Stimulated activated naive CD4-positive, alpha-beta T cell (primary cell): ENCODE data around the gene SH3BP5L.
"Not testable (repeated sequence)": the region's sequence is repeated elsewhere in the genome, so short reads cannot be mapped to it uniquely, and the experiment has no call there.

ENCODE experiments used
- DNase-seq, 6 experiments: peaks; one replicate each; lab custom pipeline; 2025; lab: John Stamatoyannopoulos, UW

The SH3BP5L gene

DNA sequence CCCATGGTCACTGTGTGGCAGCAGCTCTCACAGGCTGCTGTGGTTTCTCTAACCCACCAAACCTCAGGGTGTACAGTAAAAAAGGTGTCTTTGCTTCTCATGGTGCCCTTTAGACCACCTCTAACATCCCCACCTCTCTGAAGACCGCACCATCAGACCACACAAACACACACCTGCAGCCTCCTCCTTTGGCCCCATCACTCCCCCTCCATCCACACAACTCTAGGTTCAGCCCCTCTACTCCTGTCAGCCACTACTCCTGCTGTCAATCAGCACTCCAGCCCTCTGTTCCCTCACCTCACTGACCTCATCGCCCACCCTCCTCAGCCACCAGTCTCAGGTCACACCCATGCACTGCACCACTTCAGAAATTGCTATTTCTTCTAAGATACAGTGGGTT lies 25.7 kb upstream of the SH3BP5L start:
- DNase-seq, result no peak

DNA sequence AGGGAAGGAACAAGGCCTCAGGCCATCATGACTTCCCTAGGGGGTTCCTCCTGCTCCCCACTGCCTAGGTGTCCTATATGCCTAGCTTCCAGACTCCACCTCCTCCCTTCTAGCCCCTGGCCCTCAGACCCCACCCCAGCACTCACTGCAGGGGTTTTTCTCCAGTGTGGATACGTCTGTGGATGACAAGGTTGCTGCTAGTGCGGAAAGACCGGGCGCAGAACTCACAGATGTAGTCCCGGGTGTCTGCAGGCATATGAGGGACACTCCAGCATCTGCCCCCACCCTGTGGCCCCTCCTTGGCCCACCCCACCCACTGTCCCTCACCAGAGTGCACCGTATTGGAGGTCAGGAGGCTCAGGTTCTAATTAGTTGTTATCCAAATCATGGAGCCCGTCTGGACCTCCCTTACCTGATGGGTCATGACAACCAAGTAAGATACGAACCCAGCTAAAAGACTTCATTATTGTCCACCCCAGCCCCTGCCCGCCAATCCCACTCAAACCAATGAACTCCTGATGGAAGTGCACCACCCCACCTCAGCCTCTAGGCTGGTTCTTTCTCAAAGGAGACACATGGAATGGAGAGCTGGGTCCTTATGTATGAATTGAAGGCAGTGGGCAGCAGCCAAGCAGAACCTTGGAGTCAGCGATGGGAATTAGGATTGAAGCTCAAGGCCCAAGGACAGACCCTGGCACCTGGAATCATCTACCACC lies 25.0 kb upstream of the SH3BP5L start:
- DNase-seq, result no peak

DNA sequence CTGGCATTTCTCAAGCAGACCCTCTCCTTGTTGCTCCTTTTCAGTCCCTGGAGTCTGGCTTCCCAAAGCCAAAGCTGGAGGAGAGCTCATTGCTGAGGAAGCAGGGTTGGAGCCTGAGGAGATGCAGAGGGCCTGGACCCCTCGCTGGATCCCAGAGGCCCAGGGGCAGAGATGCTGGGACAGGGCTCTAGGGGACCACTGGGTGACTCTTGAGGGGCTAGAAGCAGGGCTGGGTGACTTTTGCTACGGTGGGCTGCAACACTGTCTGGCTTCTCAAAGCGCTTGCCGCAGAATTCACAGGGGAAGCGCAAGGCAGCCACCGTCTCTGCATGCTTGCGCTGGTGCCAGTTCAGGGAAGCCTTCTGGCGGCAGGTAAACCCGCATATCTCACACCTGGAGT lies 24.4 kb upstream of the SH3BP5L start:
- DNase-seq, result no peak

DNA sequence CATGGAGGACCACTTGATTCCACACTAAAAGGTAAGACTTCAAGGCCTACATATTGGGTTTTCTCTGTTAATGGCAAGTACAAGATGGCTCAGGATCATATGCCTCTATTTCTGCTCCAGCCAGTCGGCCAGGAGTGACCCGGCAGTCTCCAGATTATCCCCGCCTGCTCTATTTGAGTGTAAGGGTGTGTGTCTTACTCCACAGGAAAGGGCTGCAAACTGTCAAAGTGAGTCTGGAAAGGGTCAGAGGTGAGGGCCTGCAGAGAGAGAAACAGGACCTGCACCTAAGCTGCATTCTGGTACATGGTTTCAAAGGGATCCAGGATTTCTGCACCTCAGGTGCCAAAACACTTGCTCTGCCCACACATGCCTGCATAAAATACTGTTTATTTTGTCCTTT lies 23.9 kb upstream of the SH3BP5L start:
- no peak for DNase-seq

DNA sequence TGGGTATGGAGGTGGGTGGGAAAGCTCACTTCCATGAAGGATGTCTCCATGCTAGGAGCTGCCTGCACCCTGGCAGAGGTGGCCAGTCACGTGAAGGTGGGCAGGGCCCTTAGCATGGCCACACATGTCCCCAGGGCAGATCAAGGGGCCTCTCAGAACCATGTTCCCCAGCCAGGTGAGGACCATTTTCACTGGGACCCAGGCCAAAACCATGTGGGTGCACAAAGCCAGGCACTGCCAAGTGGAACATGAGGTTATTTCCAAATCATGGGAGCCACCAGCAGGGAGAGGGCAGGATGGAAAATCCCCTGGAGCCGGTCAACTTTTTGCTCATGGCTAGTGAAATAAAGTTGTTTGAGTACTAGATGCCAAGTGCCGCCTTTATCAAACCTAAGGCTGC lies 23.4 kb upstream of the SH3BP5L start:
- DNase-seq, result no peak

DNA sequence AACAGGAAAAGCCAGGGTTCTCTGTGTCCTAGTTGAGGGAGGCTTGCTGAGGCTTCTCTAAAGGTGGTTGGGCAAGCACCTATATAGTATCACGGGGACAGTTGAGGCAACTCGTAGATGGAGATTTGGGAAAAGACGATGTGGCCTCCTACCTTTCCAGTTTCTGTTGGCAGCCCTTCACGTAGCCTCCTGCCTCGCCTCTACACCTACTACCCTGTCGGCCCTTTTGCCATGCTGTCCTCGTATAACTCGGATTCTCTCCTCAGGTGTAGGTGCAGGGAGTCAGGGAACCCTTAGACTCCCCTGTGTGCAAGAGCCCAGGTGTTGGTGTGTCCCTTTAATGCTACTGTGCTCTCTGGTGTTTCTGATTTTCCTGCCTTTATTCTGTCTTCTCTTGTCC lies 22.9 kb upstream of the SH3BP5L start:
- DNase-seq, result no peak

DNA sequence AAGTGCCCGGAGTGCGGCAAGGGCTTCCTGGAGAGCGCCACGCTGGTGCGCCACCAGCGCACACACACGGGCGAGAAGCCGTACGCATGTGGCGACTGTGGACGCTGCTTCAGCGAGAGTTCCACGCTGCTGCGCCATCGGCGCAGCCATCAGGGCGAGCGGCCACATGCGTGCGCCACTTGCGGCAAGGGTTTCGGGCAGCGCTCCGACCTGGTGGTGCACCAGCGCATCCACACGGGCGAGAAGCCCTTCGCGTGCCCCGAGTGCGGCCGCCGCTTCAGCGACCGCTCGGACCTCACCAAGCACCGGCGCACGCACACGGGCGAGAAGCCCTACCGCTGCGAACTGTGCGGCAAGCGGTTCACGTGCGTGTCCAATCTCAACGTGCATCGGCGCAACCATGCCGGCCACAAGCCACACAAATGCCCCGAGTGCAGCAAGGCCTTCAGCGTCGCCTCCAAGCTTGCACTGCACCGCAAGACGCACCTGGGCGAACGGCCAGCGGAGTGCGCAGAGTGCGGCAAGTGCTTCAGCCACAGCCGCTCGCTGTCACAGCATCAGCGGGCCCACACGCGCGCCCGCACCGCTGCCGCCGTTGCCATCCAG lies 22.3 kb upstream of the SH3BP5L start:
- DNase-seq, result no peak

DNA sequence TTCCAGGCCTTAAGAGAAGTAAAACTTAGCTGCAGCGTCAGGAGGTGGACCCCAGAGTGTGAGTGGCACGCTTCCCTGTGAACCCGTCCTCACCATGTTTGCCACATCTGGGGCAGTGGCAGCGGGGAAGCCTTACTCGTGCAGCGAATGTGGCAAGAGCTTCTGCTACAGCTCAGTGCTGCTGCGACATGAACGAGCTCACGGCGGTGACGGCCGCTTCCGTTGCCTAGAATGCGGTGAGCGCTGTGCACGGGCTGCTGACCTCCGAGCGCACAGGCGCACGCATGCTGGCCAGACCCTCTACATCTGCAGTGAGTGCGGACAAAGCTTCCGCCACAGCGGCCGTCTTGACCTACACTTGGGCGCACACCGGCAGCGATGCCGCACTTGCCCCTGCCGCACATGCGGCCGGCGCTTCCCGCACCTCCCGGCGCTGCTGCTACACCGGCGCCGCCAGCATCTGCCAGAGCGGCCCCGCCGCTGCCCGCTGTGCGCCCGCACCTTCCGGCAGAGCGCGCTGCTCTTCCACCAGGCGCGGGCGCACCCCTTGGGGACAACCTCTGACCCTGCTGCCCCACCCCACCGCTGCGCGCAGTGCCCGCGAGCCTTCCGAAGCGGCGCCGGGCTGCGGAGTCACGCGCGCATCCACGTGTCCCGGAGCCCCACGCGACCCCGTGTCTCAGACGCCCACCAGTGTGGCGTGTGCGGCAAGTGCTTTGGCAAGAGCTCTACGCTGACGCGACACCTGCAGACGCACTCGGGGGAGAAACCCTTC lies 21.7 kb upstream of the SH3BP5L start:
- DNase-seq, result no peak

DNA sequence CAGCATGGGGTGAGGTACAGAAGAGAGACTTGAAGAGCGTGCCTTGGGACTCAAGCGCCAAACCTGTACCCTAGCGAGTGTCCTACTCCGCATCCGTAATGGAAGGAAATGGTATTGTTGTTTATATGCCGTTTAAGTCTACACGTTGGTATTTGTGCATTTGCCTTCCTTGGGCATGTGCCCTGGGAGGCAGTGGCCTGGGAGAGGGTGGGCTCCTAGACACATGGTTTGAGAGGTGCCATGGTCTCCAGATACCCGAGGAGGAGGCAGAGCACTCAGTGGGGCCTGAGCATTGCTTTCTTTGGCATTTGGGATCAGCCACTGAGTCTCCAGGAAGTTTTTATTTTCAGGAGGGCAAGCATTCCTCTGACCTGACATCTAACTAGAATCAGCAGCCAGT lies 18.8 kb upstream of the SH3BP5L start:
- DNase-seq, result no peak

DNA sequence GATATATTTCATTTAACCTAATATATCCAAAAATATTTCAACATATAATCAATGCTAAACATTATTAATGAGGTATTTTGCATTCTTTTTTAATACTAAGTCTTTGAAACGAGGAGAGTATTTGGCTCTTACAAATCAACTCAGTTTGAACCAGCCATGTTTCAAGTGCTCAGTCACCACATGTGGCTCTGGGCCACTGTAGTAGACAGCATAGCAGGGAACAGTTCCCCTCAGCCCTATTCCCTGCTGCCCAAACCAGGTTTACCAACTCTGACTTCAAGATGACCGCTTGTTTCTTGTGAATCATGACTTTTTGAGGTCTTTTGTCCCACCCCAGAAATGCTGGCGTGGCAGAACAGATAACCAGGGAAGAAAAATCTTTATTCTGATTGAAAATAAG lies 18.0 kb upstream of the SH3BP5L start:
- DNase-seq, result no peak

DNA sequence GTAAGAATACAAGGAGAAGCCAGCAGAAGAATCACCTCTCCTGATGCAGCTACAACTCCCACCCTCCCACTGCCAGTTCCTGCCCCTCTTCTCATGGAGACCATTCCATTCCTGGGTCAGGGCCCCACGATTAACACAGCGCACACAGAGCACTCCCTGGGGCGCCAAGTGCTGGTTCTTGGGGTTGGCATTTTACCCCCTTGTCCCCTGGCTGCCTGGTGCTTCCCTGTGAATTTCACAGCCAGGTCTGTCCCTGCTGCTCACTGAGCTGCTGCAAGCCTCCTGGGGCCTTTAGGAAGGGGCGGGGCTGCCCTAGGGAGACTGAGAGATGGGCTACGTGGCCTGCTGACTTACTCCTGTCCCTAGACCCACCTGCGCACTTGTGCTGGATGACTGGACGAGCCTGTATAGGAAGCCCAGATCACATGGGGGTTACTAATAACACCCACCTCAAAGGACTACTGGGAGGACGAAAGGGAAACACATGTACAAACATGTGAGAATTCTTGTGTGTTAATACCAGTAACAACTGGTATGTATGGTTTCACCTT lies 17.1 kb upstream of the SH3BP5L start:
- DNase-seq, result no peak

DNA sequence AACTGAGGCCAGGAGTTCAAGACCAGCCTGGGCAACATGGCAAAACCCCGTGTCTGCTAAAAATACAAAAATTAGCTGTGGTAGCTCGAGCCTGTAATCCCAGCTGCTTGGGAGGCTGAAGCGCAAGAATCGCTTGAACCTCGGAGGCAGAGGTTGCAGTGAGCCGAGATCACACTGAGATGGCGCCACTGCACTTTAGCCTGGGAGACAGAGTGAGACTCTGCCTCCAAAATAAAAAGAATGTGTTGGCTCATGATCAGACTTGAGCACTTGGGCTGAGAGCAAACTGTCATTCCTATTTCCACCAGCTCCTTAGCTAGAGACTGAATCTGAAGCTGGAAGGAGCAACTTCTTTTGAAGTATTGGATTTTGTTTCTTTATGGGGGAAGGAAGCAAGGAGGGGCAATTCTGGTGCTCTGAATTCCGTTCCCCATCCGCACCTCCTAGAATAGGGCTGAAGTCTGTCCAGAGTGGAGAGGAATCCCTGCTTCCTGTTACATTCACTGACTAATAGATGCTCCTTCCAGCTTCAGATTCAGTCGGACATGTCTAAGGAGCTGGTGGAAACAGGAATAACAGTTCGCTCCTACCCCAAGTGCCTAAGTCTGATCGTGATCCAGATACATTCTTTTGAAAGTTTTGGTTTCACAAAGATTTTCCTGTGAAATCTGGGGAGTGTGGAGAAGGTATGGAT lies 16.1 kb upstream of the SH3BP5L start:
- DNase-seq, result peak; percentile 7 to 30 (median 20)

DNA sequence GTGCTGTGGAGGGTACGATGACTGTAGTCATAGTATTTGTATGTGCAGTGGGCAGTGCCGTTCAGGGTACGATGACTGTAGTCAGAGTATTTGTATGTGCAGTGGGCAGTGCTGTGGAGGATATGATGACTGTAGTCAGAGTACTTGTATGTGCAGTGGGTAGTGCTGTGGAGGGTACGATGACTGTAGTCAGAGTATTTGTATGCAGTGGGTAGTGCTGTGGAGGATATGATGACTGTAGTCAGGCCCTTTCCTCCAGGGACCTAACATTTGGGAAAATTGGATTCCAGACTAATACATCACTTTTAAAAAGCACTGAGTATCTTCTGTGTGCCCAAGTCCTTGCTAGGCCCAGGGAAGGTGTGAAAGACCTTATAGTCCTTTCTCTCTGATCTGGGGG lies 15.2 kb upstream of the SH3BP5L start:
- no peak for DNase-seq

DNA sequence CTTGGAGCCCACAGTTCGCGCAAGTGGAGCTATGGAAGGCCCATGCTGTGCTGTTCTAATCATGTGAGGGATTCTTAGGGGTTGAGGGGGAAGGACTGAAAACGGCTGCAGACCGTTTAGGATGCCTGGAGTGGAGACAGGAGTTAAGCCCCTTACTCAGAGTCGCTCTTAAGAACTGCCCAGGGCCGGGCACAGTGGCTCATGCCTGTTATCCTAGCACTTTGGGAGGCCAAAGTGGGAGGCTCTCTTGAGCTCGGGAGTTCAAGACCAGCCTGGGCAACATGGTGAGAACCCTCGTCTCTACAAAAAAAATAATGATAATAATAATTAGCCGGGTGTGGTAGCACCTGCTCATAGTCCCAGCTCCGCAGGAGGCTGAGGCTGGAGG lies 13.4 kb upstream of the SH3BP5L start:
- DNase-seq, result no peak

DNA sequence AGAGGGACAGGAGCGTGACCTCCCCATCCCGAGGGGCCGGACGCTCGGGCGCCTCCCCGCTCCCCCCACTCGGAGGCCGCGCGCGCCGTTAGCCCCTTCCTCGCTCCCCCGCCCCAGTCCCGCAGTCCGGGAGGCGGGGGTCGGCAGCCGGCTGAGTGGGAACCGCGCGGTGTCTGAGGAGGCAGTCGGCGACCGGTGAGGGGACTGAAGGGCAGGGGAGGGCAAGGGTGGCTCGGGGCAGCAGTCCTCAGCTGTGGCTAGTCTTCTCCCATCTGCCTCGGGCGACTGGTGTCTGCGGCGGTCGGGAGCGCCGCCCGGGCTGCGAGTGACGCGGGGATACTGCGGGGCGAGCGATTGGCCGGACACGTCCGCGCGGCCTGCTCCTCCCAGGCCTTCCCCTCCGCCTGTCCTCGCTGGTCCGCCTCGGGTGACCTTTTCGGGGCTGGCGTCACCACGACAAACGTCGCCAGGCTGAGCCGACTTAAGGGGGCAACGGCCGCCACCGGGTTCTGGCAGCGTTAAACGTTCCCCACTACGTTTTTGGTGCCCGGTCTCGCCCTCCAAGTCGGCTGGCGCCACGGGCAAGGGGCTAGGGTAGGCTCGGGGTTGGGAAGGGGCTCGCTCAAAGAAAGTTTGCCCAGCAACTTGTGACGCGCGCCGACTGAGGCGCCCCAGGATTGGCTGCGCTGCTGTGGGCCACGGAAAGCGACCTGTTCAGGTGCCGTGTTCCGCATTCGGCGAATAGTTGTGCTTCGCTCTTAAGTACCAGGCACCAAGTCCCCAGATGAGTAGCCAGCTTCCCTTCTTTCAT lies 12.8 kb upstream of the SH3BP5L start:
- peak; percentile 76 to 91 (median 84) for DNase-seq

DNA sequence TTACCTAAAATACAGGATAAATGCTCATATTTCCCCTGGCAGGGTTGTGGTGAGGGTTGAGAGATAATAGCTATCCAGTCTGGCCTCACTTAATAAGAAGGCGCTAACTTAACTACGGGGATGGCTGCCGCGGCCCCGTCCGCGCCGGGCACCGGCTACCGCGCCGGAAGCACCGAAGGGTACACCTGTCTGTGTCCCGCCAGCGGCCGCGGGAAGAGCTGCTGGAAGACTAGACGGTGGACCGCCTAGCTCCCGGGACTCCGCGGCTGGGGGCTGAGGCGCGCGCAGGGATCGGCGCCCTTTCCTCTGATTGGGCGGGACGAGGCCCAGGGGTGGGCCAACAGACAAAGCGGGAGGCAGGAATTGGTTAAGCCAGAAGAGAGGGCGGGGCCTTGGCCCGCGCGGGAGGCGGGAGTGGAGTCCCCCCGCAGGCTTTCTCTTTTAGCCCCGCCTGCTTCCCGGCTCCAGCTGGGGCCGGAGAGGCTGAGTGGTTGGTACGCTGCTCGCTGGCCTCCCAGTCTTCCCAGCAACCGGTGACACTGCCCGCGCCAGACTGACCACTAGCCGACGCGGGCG lies 12.2 kb upstream of the SH3BP5L start, which contains the start of gene ZNF672:
Gene ZNF672, plus strand, starts transcription at position 444 of the 576 bp plus-strand sequence. CDS start 9,051 bp downstream, outside the sequence.
- DNase-seq, result peak; percentile 86 to 94 (median 90)

DNA sequence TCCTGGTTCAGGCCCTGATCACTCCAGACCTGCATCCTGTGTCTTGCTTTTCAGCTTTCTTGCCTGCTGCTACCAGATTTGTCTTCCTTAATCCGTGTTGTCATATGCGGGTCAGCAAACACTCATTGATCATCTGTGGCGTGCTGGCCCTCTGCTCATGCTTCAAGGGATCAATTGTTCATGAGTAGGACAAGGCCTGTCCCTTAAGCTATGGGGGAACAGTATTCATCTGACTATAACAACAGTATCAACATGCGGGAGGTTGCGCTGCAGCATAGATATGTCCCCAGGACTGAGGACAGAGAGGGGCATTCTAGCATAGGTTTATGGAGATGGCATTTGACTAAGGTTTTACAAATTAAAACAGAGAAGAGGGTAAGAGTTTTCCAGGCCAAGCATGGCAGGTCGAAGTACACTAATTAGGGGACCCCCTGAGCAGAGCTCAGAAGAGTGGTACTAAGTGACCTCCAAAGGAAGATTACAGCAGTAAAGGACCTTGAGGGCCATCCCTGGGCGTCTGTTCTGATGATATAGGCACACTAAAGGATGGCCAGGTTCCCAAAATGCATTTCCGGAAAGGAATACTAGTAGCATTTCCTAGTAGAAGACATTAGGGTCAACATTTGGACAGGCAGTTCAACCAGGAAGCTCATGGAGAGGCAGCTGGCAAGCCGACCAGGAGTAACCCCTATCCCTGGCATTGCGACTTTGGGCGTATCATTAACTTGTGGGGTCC lies 11.5 kb upstream of the SH3BP5L start:
- DNase-seq, result no peak

DNA sequence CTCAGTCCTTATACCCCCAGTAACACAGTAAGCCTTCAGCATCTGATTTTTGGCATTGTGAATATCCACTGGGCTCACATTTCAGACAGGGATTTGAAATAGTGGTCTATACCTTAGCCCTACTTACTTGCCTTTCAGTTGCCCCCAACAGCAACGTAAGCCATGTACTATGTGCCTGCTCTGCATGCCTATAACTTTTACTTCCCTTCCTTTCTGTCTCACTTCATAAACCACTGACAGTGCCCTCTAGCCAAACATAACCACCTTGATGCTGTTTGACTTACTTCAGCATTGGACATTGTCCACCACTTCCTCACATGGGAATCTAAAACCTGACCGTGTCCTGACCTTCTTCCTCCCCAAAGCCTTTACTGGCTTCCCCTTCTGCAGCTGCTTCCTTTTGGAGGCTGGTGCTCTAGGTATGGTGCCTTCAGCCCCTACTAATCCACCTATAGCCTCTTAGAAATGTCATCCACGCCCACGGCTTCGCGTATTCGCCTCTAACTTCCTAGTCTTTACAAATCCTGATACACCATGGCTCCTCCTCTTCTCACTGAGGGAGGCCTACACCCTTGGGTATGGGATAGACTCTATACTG lies 8.7 kb upstream of the SH3BP5L start:
- DNase-seq, result no peak

DNA sequence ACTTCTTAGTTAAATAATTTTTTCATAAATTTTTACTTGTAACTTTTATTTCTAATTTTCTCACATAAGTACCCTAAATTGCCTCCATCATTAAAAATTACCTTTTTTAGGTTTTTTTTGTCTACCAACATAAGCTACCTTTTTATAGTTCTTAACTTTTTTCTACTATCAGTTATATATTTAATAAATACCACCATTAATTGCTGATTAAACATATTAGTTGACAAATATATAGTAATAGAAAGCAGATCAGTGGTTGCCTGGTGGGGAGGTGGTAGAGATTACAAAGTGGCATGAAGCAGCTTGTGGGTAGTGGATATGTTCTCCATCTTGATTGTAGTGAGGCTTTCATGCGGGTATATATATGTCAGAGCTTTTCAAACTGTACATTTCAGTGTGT lies 6.1 kb upstream of the SH3BP5L start:
- DNase-seq, result no peak

DNA sequence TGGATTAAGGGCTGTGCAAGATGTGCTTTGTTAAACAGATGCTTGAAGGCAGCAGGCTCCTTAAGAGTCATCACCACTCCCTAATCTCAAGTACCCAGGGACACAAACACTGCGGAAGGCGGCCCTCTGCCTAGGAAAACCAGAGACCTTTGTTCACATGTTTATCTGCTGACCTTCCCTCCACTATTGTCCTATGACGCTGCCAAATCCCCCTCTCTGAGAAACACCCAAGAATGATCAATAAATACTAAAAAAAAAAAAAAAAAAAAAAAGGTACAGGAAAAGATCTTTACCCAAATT lies 5.0 kb upstream of the SH3BP5L start:
- DNase-seq, result not testable (repeated sequence)
